Suppressor macrophage (primary cell): ENCODE data around the gene ZNHIT2.
"Not testable (repeated sequence)": the region's sequence is repeated elsewhere in the genome, so short reads cannot be mapped to it uniquely, and the experiment has no call there.

Experiments
- DNase-seq, 4 experiments: peaks; one replicate each; pipeline ENCODE4 v3.0.0-alpha.2; 2020 to 2022

ZNHIT2 gene

GRCh38 chr11:65118891-65119669, 1.6 kb upstream of the ZNHIT2 start:
- DNase-seq: not testable (repeated sequence)

- no peak for DNase-seq
Measured at GRCh38 chr11:65118097-65118837, 766 bp upstream of the ZNHIT2 start.

- DNase-seq: peak; percentile 52 to 74 (median 66)
Measured at GRCh38 chr11:65116370-65117205, 913 bp downstream of the ZNHIT2 start.

GRCh38 chr11:65115361-65116082, 2.0 kb downstream of the ZNHIT2 start:
- DNase-seq: no peak

GRCh38 chr11:65114538-65115171, 2.8 kb downstream of the ZNHIT2 start:
- DNase-seq: no peak

- DNase-seq: no peak
Measured at GRCh38 chr11:65113839-65114238, 3.7 kb downstream of the ZNHIT2 start.

GRCh38 chr11:65113361-65113756, 4.1 kb downstream of the ZNHIT2 start:
- no peak for DNase-seq

- peak; percentile 70 to 89 (median 76) for DNase-seq
Measured at GRCh38 chr11:65112546-65113360, 4.7 kb downstream of the ZNHIT2 start.

- peak; percentile 93 to 98 (median 96) for DNase-seq
Measured at GRCh38 chr11:65111744-65112545, 5.6 kb downstream of the ZNHIT2 start, which contains the start of gene TM7SF2. TSS of gene TM7SF2 (plus strand) at chr11:65111872. CDS start at chr11:65112016, 144 bp downstream.

GRCh38 chr11:65111159-65111743, 6.2 kb downstream of the ZNHIT2 start:
- no peak for DNase-seq

- peak; percentile 86 to 95 (median 91) for DNase-seq
Measured at GRCh38 chr11:65110354-65110861, 7.1 kb downstream of the ZNHIT2 start.

GRCh38 chr11:65109231-65110198, 8.0 kb downstream of the ZNHIT2 start:
- DNase-seq: no peak

- no peak for DNase-seq
Measured at GRCh38 chr11:65108469-65109123, 8.9 kb downstream of the ZNHIT2 start.

GRCh38 chr11:65107751-65108468, 9.6 kb downstream of the ZNHIT2 start:
- DNase-seq: no peak

GRCh38 chr11:65107078-65107477, 10.4 kb downstream of the ZNHIT2 start:
- no peak for DNase-seq

GRCh38 chr11:65104628-65105027, 12.9 kb downstream of the ZNHIT2 start:
- DNase-seq: no peak

- DNase-seq: no peak
Measured at GRCh38 chr11:65103476-65103875, 14.0 kb downstream of the ZNHIT2 start.
